Body of pancreas (tissue), 4 donors: ENCODE results near the gene COL6A2.

Experiments
- CTCF ChIP-seq, 7 experiments: fragments of 450-650 bp in 4 of 7; fragments of 200-600 bp in 3 of 7; sonication (generic) in 3 of 7; IDR thresholded peaks; one replicate each; pipeline ENCODE4 v1.5.1; 2016 to 2019; ENCODE audit warnings: antibody characterized with exemption in 7 of 7
- POLR2A ChIP-seq, 3 donors: fragments of 450-650 bp; IDR thresholded peaks; one replicate each; pipeline ENCODE4 v1.6.1; 2016; ENCODE audit warnings: antibody characterized with exemption in 3 of 3, mild to moderate bottlenecking in 2 of 3

GRCh38 chr21:46082713-46082962, 15.3 kb upstream of the COL6A2 start:
- TF ChIP-seq CTCF (IDR thresholded peaks at IDR 0.05), result no peak
- no peak for TF ChIP-seq POLR2A (IDR thresholded peaks at IDR 0.05)
